ENCODE data around the gene THOC1.

THOC1 gene

DNA sequence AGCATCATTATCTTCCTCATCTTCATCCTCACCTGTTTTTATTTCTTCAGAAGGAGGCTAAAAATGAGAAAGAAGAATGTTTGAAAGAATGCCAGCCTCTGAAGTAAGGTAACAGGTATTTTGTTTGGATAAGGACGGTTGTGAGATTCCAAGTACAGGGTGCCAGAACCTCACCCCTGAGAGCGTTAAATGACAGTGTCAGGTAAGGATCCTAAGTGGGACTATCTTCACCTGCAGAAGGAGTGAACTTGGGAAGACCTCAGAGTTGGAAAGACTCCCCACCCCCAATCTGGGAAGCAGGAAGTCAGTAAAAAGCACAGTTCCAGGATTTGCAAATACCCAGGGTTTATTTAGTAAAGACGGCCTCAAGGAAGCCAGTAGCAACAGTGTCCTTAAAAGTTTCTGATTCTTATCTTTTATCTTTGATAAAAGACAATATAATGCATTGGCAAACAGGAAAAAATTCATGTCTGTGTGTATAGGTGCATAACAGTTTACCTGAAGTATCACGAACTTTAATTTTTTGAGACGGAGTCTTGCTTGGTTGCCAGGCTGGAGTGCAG, 52.3 kb downstream of the THOC1 start:
- no peak for DNase-seq (ENCODE audit: low read depth)

DNA sequence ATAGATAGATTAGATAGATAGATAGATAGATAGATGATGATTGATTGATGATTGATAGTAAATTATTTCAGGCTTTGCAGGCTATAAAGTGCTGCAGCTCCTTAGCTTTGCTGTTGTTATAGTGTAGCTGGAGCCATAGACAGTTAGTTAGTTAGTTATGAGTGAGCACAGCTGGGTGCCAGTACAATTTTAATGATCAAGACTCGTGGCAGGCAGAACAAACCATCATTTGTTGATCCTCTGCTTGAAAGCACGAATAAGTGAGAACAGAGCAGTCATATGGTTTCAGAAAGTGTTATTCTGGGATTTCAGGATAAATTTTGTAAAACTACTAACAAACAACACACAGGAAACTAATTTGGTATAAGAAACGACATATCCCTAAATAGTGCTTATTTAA, 53.9 kb downstream of the THOC1 start:
- DNase-seq (ENCODE audit: low read depth): no peak

DNA sequence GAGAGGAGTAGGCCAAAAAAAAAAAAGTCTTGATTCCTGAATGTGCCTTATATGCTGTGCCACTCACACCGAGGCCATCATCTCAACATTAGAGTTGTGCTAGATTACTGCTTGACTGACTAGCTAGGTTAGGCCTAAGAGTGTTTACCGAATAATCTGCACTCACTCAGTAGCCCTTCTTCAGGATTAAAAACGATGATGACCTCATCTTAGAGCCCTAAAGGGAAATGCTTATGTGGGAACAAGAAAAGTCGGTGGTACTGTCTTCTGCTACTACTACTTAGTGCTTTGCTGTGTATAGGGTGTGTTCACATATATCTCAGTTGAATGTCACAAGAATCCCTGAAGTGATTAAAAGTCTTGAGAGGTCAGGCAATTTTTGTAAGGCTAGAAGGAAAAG, 54.3 kb downstream of the THOC1 start:
- DNase-seq (ENCODE audit: low read depth): no peak

DNA sequence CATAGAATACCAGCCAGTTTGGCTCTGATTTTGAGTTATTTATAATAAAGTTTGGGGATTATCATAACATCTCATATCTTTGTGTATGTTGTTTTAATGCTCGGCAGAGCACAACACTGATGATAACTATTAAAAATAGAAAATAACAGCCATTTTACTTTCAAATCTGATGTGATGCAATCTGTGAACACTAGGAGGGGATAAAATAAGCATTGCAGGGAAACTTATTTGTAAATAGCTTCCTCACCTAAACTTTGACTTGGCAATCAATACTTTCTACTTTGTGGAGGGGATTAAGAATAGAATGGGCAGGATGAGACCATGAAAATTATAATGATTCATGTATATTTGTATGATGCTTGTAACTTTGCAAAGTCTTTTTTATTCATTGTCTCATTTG, 55.1 kb downstream of the THOC1 start:
- DNase-seq (ENCODE audit: low read depth): peak; percentile 34

DNA sequence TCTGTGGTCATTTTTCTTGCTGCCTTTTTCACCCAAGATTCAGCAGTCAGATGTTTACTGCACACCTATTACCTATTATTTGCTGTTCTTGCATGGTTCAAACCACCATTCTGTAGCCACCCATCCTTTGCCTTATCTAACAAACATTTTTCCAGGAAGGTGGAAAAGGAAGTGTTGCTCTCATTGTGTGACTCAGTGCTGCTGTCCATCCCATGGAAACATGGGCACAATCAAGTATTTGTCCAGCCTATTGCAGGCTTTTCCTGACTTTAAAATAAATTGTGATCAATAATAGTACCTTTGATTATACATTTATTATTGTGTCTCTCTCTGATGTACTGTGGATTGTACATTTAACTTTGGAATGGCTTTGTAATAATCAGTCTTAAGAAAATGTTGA, 56.3 kb downstream of the THOC1 start:
- no peak for DNase-seq (ENCODE audit: low read depth)

DNA sequence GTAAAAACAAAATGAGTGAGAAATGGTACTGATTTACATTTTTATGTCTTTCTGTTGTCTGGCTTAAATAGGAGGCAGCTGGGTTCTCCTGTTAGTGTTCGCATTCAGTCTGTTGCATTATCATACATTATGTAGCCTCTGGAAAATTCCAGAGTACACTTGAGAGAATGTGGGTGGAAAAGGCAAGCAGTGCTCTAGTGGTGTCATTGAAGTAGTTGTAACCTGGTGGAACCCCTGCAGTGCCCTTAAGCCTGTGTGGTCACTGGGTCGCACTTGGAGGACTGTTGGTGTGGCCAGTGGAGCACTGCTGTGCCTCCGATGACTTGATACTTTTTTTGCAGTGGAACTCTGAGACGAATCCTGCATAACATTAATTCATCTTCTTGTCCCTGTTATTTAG, 57.1 kb downstream of the THOC1 start:
- DNase-seq (ENCODE audit: low read depth): no peak

DNA sequence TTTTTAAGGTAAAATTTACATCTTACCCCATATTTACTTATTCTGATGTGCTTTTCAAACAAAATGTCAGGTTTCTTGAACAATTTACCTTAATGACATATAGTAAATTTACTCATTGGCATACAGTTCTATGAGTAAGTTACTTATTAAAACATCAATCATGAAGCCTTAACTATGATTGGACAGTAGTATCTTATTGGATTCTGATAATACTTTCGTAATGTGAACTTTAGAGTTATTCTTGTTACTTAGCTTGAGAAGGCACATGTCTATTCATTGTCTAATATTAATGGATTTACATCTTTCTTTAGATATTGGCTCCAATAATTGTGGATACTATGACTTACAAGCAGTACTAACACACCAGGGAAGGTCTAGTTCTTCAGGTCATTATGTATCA, 57.8 kb downstream of the THOC1 start:
- DNase-seq (ENCODE audit: low read depth): no peak

DNA sequence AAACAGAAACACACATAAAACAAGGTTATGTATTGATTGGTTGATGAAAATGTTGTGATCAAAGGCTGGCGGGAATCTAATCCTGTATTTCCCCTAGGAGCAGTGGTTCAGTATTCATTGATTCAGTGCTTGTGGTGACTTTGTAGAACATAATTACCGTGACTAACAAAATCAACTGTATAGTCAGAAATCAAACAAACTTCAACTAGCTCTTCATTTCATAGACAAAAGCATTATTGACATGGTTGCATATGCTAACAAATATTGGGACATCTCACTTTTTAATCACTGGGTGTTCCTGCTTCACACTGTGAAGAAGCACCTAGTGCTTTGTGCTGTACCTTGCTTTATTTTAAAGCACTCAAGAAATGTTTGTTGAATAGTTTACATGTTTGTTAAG, 68.1 kb downstream of the THOC1 start:
- no peak for DNase-seq (ENCODE audit: low read depth)

DNA sequence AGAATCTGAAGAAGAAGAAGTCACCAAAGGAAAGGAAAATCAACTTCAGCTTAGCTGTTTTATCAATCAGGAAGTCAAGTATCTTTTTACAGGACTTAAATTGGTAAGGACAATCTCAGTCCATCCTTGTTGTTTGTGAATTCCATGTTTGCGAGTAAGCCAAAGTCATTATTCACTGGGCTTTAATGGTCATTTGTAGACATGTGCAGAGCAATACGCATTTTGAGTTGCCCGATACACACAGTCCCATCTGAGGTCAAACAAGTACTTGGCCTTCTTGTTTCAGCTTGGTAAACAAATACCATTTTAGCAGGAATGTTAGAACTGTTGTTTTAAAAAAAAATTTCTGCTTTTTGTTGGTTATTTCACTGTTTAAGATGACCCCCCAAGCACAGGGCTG, 68.6 kb downstream of the THOC1 start:
- no peak for DNase-seq (ENCODE audit: low read depth)

DNA sequence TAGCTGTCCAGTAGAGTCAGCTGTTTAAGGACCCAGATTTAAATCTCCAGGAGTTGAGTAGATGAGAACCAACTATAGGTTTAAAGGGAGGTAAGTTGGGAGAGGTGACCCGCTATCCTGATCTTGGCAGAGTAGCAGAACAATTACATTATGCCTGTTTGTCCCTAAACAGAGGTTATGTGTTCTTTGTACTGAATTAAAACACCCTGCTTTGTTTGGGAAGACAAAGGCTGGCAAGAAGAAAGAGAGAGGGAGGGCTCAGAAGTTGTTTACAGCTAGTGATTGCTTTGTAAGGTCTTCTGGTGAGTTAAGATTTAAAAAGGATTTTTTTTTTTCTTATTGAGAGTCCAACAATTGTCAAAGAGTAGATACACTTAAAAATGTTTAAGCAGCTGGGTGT, 72.2 kb downstream of the THOC1 start:
- no peak for DNase-seq (ENCODE audit: low read depth)

DNA sequence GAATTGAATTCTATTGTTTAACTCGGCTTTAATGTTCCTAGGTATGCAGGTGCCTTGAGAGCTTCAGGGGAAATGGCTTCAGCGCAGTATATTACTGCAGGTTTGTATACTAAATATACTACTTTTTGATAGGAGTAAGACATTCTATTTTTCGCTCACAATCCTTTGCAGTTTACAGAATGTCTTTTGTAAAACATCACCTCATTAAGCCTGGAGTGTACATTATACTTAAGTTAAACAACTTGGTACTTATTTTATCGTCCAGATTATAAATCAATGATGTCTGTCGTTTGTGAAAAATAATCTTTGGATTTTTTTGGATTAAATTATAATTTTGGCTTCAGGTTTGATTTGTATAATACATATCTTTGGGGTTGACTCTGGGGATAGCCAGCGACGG, 75.0 kb downstream of the THOC1 start:
- no peak for DNase-seq (ENCODE audit: low read depth)

DNA sequence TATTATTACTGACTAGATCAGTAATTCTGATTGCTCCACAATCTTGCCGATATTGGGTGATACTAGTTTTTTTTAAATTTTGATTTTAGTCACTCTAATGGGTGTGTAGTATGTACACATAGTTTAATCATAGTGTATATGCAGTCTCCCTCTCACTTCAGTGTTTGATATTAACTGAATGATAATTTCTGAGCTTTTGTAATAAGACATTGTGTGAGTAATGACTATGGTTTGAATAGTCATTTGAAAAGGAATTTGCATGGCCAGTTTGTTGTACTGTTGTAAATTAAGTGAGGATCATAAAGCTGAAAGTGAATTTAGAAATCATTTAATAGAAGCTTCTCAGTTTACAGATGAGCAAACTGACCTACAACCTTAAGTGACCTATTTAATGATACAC, 76.1 kb downstream of the THOC1 start:
- no peak for DNase-seq (ENCODE audit: low read depth)

DNA sequence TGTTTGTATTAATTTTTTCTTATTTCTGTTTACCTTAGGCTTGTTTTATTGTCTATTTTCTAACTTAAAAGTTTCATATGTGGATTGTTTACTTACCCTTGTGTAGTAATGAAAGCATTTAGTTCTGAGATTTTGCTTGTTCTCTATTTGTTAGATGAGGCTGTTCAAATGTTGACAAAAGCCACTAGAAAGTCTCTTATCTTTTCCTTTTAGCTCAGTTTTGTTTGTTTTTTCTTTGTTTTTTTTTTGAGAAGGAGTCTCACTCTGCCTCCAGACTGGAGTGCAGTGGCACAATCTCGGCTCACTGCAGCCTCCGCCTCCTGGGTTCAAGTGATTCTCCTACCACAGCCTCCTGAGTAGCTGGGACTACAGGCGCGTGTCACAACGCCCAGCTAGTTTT, 78.6 kb downstream of the THOC1 start:
- no peak for DNase-seq (ENCODE audit: low read depth)

DNA sequence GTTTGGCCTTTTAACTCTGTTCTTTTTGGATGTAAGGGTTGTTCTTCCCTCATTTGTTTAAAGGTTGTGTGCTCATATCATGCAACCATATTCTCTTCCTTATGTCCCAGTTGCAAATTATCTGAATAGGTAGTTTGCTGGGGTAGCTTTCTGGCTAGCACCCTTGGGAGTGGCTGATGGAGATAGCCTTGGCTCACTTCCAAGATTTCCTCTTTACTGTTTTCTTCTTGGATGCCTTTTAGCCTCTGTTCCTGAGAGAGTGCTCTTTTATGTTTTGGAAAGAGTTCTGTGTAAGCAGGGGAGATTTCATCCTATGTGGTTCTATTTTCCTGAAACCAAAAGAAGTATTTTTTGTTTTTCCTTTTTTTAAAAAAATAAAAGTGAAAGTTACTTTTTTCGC, 84.1 kb downstream of the THOC1 start:
- DNase-seq (ENCODE audit: low read depth): no peak

DNA sequence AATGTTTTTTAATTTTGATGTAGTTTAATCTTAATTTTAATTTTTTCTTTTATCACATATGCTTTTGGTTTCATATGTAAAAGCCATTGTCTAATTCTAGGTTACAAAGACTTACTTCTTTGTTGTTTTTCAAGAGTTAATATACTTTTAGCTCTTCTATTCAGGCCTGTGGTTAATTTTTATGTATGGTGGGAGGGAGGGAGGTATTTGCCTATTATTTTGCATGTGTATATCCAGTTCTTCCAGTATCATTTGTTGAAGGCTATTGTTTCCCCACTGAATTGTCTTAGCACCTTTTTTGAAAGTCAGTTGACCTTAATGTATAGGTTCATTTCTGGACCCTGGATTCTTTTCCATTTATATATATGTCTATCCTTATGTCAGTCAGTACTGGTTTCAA, 86.1 kb downstream of the THOC1 start:
- DNase-seq (ENCODE audit: low read depth): no peak

DNA sequence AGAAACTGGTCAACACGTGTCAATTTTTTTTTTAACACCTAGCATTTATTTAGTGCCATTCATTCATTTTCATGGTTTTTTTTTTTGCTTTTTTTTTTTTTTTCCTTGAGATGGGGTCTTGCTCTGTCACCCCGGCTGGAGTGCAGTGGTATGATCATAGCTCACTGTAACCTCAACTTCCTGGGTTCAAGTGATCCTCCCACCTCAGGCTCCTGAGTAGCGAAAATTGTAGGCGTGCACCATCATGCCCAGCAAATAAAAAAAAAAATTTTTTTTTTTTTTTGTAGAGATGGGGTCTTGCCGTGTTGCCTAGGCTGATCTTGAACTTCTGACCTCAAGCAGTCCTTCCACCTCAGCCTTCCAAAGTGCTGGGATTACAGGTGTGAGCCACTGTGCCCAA, 88.3 kb downstream of the THOC1 start:
- no peak for DNase-seq (ENCODE audit: low read depth)

DNA sequence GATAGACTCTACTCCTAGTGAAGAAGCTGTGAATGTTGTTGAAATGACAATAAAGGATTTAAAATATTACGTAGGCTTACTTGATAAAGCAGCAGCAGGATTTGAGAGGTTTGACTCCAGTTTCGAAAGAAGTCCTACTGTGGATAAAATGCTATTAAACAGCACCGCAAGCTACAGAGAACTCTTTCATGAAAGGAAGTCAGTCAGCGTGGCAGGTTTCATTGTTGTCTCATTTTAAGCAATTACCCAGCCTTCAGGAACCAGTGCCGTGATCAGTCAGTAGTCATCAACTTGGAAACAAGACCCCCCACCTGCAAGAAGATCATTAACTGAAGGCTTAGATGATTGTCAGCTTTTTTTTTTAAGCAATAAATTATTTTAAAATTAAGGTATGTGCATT, 95.5 kb downstream of the THOC1 start:
- DNase-seq (ENCODE audit: low read depth): no peak

All from ELR (cell line).